Loucy (cell line): ENCODE data around the gene ZER1.

Experiments
- EZH2phosphoT487 ChIP-seq: fragments of 200-600 bp; IDR thresholded peaks from 2 replicates; pipeline ENCODE4 v1.6.1; 2018; ENCODE audit warnings: antibody characterized with exemption, mild to moderate bottlenecking, moderate library complexity, borderline replicate concordance
- TF ChIP-seq, protein P1 (sequence below): fragments of 200-600 bp; sonication (generic); conservative IDR thresholded peaks from 2 replicates; pipeline ENCODE4 v1.5.1; 2014; ENCODE audit warnings: mild to moderate bottlenecking, antibody characterized with exemption, low read length

DNA sequence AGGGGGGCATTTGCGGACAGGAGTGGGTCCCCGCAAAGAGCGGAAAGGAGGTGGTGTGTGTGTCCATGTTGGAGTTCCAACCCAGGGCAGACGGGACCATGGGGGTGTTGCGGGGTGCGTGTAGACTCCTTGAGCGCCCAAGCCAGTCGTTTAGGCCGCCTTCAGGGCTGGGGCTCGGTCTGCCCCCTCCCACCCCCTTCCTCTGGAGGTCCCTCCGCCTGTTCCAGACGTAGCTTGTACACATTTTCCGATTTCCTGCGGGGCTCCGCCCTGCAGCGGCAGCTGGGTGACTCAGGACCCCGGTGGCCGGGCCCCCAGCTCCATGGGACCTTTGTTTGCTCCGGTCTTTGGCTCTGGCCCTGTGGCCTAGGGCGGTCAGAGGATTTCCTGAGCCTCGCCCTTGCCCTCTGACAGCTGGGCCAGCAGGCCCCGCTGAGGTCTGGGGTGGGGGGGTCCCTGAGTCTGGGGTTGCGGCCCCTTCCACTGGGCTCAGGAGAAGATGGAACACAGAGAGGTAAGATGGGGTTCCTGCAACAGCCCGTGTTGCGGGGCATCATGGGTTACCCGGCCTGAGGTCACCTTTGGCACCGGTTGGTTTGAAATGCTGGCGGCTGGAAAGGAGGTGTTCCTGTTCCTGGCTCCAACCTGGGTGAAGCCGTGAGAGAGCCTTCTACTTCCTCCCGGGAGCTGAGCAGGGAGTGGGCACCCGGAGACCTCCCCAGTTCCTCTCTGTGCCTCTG lies 67.9 kb downstream of the ZER1 start:
- TF ChIP-seq, protein P1, sequence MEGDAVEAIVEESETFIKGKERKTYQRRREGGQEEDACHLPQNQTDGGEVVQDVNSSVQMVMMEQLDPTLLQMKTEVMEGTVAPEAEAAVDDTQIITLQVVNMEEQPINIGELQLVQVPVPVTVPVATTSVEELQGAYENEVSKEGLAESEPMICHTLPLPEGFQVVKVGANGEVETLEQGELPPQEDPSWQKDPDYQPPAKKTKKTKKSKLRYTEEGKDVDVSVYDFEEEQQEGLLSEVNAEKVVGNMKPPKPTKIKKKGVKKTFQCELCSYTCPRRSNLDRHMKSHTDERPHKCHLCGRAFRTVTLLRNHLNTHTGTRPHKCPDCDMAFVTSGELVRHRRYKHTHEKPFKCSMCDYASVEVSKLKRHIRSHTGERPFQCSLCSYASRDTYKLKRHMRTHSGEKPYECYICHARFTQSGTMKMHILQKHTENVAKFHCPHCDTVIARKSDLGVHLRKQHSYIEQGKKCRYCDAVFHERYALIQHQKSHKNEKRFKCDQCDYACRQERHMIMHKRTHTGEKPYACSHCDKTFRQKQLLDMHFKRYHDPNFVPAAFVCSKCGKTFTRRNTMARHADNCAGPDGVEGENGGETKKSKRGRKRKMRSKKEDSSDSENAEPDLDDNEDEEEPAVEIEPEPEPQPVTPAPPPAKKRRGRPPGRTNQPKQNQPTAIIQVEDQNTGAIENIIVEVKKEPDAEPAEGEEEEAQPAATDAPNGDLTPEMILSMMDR = no peak
- TF ChIP-seq EZH2phosphoT487 = no peak
